Embryonic facial prominence (tissue), 1 donor: ENCODE measurements around the gene AHDC1.

Source experiments
- DNase-seq: peaks from one replicate; pipeline ENCODE4 v3.0.0-alpha.2; 2016; ENCODE audit errors: extremely low spot score

Gene AHDC1

DNA sequence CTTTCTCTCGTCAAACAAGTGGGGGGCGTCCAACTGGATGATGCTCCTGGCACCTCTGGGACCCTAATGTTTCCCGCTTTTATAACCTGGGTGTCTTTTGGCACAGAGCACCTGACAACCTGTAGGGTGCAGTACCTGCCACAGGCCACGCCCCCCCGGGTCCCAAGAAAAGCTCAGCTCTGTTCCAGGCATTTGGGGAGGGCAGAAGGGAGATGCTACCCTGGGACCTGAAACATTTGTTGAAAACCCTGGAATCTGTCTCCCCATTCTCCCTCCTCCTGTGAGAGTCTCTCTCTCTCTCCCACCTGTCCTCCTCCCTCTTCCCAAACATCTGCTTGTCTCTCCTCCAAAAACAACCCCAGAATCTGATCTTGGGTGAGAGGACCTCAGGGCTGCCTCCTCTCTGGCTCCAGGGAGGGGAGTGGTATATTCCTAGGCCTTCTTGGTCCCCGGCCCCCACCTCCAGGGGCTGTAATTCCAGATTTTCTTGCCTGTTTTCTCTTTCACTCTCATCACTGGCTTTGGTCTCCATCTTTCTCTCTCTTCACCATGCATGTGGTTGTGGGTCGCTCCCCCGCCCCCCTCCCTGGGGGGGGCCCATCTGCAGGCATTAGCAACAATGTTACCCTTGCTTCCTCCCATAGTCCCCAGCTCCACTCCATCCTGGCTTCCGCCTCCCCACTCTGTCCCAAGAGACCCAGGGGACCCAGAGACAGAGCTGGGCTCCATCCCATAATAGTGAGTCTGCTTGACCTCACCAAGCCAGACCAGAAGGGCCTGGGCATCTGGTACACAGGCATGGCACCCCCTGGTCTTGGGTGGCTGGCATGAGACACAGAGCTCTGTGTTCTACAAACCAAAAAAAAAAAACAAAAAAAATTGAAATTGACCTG is 4.1 kb downstream of the AHDC1 start:
- DNase-seq, result no peak

DNA sequence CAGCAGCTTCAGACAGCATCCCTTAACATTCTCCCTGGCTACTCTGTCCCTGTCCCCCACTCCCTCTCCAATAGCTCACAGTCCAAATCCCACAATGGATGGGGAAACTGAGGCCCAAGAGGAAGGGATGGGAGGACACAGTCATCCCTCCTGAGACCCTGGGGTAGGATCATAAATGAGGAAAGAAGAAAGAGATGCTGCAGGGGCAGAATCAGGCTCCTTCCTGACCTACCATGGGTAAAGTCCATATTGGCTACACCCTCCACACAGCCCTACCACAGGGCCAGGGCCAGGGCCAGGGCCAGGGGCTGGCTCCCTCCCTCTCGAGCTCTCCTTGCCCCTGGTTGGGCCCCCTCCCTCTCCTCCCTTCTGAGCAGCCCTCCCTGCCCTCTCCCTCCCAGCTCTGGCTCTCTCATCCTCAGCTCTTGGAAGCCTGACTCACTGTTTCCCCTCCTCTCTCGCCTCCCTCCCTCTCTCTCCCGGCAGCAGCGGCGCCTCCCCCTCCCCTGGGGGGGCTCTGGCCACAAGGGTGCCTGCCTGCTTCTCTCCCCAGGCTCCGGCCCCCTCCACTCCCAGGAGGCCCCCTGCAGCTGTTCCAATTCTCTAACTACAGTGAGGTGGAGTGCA is 4.9 kb downstream of the AHDC1 start:
- no peak for DNase-seq

DNA sequence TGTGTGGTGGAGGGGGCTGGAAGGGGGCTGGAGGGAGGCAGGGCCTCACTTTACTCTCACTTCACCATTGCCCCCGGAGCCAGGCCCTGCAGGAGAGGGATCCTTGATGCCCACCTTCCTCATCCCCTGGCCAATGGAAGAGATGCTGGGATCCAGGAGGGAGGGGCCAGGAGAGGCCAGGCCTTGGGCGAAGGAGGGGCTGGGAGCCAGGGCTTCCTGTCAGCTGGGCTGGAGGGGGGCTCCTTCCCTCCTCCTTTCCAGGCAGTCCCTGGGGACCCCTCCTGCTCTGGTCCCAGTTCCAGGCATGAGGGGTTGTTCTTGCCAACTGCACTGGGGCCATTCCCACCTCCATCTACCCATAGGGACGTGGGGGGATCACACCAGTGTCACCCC is 5.7 kb downstream of the AHDC1 start:
- no peak for DNase-seq

DNA sequence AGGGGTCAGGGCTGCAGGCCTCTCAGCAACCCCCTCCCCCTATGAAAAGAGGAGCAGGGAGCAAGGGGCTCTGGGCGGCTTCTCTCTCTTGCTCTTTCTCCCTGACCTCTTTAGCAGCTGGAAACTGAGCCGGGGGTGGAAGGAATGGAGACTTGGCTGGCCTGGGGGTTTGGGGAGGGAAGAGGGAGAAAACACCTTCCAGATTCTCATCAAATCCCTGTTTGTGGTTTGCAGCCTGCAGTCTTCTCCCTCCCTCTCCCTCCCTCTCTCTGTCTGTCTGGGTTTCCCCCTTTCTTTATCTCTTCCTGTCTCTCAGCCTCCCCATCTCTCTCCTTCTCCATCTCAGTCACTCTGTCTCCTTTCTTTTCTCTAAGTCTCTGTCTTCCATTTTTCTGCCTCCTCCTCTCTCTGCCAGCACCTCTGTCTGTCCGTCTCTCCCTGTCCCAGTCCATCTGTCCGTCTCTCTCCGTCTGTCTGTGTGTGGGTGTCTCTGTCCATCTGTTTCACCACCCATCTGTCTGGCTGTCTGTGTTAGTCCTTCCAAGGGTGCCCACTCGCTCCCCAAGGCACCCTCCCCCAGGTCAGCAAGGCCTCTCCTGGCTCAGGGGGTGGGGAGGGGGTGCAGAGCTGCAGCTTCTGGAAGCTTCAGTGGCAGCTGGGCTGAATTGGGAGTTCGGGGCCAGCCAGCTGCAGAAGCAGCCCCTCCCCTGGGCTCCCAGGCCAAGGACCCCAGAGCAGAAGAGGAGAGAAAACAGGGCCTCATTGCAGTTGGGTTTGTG is 6.2 kb downstream of the AHDC1 start:
- DNase-seq, result no peak

DNA sequence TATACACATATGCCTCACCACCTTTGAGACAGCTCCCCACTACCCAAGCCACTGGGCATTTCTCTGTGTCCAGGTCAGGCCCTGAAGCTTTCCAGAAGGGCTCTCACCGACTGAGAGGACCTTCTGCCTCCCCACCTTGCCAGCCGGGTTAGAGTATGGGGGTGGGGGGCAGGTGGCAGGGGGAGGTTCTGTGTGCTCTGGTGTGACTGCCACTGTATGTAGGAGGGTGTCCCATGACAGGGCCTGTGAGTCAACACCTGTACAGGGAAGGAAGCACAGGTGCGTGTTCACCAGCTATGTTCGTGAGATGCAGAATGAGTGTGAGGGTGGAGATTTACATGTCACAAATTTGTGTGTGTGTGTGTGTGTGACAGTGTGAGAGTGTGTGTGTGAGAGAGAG is 7.0 kb downstream of the AHDC1 start:
- no peak for DNase-seq

DNA sequence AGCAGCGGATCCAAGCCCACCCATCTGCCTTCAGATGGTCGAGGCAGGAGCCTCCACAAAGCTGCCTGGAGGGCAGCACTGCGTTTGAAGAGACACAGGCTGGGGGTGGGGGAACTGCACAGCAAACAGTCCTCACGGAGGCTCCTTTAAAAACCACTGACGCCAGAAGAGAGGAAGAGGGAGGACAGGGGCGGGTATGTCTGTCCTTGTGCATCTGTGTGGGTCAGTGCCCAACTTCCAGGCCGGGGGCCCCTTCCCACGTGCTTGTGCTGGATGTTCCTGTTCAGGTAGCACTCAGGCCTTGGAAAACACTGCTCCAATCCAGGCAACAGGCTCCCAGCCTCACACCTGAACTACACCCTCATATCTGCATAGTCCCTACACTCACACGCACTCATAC is 7.7 kb downstream of the AHDC1 start:
- DNase-seq, result no peak

DNA sequence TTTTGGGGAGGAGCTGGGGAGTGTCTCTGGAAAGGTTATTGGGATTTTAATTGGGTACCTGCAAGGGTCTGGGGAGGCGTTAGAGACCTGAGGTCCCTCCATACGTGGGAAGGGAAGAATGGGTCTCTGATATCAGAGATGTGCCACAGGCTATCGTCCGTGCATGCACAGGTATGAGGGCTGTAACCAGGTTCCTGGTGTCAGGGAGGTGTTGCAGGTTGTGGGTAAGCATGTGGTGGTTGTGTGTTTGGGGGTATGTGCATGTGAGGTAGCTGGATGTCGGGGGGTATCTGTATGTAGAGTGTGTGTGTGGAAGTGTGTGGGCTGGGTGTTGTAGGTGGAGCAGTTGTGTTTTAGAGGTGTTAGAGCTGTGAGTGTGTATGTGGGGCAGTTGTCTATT is 8.3 kb downstream of the AHDC1 start:
- DNase-seq, result no peak

DNA sequence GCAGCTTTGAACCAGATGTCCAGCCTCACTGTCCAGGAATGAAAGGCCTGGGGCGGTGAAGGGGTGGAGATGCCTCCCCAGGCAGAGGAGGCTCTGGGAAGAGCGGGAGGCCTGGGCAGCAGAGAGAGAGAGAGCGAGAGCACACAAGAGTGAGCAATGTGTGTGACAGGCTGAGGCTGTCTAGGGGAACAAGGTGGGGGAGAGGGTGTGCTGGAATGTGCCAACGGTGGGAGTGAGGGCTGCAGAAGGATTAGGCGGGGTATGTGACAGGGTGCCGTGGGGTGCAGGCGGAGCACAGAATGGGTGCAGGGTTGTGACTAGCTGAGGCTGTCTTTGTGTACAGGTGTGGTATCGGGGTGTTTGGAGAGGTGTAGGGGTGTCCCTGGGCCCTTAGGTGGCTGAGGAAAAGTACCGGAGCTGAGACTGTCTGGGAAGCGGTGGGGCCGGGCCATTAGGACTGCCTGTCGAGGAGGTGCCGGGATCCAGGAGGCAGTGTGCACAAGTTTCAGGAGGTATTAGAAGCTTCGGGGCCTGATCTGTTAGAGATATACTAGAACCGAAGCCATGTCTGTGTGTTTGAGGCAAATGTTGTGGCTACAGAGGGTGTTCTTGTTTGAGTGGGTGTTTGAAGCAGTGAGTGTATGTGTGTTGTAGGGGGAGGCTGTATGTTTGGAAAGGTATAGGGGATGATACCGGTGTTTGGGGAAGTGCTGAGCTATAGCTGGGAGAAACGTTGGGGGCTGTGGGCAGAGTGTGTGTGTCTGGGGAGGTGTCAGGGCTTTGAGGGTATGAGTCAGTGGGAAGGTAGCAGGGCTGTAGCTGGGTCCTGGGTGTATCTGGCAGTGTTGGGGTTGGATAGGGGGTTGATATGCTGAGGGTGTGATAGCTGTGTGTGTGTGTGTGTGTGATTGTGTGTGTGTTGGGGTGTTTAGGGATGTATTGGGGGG is 9.1 kb downstream of the AHDC1 start:
- DNase-seq, result no peak

DNA sequence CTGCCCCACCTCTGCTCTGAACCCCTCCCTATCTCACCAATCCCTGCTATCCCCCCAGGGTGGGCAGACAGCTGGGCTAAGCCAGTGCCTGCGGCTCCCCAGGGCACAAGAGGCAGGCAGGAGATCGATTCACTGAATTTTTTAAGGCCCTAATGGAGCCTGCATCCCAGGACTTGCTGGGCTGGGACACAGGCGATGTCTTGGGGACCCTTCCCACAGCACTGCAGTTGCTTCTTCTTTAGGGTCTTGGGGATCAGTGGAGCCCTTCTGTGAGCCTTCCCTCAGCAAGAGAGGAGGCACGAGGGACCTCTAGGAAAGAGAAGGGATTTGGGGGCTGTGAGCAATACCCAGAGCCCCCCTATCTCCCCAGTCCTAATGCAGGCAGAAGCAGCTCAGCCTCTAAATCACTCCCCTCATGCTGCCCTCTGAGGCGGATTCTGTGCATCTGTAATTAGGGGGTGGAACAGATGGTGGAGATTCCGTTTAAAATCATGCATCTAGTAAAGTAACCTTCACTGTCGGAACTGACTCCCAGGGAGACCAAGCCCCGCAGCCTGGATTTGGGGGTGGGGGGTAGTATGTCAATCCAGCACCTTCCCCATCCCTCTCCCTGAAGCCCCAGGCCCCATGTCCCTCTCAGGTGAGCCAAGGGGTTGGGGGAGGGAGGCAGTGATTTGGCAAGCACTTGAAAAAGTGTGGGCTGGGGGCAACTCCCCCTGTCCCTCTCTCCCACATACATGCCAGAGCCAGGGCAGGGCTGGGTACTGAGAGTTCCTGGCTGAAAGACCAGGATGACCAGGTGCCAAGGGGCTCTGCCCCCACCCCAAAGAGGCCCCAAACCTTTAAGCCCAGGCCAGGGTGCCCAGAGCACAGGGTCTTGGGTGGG is 10.0 kb downstream of the AHDC1 start:
- no peak for DNase-seq

DNA sequence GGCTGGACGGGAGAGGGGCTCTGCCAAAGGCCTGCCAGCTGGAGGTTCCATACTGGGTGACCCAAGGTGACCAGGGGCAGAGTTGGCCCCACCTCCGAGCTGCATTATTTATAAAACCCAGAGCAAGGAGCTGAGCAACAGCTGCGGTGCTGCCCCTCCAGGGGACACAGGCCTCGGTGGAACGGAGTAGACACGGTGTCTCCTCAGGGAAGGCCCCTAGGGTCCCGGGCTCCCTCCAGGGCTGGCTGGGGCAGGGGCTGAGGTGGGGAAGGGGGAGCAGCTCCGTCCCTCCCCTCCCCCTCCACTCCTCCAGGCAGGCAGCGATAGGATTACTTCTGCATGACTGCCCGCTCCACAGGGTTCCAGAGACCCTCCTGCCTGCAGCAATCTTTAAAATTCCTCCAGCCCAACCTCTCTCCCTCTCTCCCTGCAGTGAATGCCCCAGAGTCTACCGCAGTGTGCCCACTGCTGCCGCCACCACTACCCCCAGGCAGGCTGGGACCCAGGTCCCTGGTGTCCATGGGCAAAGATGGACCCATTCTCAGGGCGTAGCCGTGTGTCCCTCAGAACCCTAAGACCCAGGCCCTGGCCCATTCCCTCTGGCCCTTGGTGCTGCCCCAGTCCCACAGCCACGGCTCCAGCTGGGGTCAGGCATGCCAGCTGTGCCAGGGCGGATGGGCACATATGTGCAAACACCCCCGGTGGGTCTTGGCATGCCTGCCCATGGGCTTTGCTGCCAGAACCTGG is 10.8 kb downstream of the AHDC1 start:
- DNase-seq, result no peak

DNA sequence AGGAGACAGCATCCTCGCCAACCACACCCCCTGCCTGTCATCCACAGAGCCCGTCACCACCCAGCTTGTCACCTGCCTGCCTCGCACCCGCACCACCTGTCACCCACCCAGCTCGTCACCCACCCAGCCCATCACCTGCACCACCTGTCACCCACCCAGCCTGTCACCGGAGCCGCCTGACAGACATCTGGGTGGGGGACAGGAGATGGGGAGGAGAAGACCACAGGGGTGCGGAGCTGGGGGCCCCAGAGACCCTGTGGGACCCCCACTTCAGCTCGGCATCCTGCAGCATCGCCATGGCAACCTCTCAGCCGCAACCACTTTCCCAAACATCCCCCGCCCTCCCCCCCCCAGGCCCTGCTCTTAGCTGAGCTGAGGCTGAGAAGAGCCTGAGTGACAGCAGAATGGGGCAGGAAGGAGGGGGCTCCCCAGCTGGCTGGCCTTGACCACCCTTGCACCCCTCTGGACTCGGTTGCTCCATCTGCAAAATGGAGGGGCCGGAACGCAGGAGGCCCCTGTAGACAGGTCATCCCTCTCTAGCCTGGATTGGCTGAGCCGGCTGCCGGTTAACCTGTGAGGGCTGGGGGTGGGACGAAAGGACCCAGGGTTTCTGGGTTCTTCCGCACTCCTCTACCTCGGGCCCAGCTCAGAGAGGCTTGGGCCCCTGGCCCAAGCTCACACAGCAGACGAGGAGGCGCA is 11.6 kb downstream of the AHDC1 start:
- DNase-seq, result no peak

DNA sequence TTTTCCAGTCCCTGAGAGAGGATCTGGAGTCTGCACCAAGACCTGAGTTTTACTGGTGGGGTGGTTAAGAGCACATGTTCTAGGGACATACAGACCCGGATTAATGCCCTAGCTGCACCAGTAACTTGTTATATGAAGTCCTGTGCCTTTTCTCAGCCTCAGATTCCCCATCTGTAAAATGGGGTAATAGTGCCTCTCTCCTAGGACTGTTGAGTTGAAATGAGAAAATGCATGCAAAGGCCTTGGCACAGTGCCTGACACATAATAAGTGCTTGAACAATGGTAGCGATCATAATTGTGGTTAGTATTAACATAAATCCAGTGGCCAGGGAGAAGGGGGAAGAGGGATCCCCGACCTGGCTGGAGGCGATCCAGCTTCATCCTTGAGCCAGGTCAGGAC is 12.3 kb downstream of the AHDC1 start:
- no peak for DNase-seq

DNA sequence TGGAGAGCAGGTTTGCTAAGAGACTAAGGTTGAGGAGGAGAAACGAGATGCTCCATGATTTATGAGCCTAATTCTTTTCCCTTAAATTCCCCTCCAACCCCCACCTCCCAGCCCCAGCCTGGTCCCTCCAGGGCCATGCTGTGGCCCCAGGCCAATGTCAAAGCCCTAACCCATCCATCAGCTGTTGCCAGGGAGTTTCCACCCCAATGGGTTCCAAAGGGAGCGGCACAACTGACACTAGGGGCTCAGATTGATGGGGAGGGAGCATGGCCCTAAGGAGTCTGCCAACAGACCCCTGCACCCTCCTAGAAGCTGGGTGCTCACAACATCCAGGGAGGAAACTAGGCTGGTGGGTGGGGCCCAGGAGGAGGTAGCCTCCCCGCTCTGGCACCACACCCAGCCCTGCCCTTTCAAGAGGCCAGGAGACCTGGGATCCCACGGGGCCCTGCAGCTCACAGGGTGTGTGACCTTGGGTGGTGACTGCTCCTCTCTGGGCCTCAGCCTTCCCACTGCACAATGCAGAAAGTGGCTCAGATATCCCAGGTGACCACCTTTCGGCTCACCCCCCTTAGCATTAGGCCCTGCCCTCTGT is 12.9 kb downstream of the AHDC1 start:
- no peak for DNase-seq

DNA sequence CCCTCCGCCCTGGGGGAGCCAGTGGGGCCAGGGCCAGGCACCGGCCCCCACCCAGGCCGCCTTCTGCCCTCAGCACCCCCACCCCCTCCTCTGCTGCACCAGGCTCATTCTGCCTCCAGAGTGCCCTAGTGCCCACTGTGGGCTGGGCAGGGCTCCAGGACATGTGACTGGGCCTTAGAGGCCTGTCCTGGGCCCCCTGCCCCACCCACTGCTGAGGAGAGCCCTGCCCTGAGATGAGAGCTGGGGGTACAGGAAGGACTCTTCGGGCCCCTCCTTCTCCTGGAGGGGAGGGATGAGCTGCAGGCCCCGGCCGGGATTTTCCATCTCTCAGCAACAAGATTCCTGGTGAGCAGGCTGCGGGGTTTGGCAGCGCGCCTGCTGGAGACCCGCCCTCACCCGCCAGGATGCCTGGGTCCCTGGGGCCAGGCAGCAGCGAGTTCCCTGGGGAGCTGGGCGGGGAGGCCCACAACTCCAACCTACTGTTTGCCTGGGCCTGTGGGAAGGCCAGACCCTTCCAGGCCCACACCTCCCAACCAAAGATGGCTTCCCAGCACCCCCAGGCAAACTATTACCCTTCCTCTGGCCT is 14.0 kb downstream of the AHDC1 start:
- DNase-seq, result no peak

DNA sequence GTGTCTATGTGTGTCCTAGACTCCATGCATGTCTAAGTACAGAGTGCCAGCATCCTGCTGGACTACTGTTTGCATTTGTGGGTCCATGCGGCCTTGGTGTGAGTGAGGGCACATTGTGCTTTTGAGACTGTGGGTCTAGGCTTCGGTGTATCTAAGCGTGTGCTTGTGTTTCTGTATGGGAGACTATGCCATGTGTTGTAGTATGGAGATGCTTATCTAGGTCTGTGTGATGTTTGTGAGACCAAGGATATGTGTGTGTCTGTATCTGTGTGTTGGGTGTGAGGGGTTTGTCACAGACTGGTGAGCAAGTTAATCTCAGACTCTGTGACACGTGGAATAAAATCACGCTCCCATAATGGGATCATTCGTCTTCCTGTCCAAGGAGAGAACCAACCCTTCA is 14.5 kb downstream of the AHDC1 start:
- DNase-seq, result no peak

DNA sequence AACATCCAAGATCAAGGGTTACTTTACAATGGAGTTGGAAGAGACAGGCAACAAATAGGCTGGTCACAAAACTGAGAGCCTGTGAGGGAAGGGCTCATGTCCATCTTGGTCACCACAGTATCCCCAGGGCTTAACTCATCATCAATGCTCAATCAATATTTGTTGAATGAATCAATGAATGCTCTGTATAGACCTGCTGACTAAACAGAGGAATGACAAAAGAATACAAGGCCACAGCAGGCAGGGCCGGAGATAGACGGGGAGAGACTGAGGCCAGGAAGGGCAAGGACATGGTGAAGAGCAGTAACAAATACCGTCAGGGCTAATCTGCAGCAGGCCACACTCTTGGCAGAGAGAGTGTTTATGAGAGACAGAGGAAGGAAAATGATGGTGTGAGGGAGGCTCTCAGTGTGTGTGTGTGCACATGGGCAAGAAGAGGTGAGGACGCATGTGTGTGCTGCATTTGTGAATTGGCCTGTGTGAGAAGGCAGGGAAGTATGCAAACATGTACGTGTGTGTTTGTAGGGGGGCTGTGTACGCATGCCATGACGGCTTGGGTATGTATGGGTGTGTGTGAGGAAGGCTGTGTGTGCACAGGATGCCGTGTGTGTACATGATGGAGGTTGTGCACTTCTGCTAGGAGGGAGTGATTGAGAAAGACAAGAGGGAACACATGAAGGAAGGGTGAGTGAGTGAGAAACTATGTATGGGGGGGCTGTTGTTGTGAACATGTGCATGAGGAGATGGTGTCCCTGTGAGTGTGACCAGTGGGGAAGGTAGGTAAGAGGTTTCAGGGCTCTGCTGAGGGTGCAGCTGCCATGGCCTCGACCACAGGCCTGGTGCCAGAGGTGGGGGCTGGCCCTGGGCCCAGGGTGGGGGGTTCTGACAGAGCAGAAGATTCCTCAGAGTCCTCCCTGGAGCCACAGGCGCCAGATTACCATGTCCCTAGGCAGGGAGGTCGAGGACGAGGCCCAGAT is 15.4 kb downstream of the AHDC1 start:
- DNase-seq, result no peak

DNA sequence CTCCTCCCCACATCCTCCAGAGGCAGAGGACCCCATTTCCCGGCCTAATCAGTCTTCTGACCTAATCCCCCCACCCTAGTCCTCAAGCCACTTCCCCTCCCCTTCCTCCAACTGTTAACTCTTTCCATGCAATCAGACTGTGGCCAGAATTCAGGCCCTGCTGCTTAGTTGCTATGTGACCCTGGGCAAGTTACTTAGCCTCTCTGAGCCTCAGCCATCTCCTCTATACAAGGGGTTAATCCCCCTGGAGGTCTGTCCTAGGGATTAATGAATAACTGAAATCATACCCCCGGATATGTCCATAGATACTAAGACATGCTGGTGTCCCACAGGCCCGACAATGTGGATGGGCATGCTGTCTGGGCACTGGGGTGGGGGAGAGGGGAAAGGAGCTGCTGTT is 18.3 kb downstream of the AHDC1 start:
- no peak for DNase-seq
